WTC11 (cell line): ENCODE data around the gene TRIM23.

Experiments used
- CTCF ChIP-seq: fragments of 200-600 bp; IDR thresholded peaks from 2 replicates; pipeline ENCODE4 v1.8.0; 2022; ENCODE audit warnings: antibody characterized with exemption
- E2F4 ChIP-seq: sonication (generic); formaldehyde crosslinking; IDR thresholded peaks from 2 replicates; pipeline ENCODE4 v1.8.1; 2022; ENCODE audit warnings: low read depth, mild to moderate bottlenecking, moderate library complexity, missing genetic modification reagents, borderline replicate concordance
- ELF4 ChIP-seq: sonication (generic); formaldehyde crosslinking; IDR thresholded peaks from 2 replicates; pipeline ENCODE4 v1.8.1; 2022; ENCODE audit warnings: low read depth, mild to moderate bottlenecking, moderate library complexity, missing genetic modification reagents
- FOXK1 ChIP-seq: sonication (generic); formaldehyde crosslinking; IDR thresholded peaks from 2 replicates; pipeline ENCODE4 v1.8.0; 2022; ENCODE audit warnings: mild to moderate bottlenecking, moderate library complexity, missing genetic modification reagents
- HMGA2 ChIP-seq: fragments of 250-450 bp; sonication (Bioruptor Pico); IDR thresholded peaks from 2 replicates; pipeline ENCODE4 v1.4.0; 2021; ENCODE audit warnings: mild to moderate bottlenecking, moderate library complexity
- JUN ChIP-seq: sonication (generic); formaldehyde crosslinking; IDR thresholded peaks from 2 replicates; pipeline ENCODE4 v1.8.0; 2023; ENCODE audit warnings: mild to moderate bottlenecking, missing genetic modification reagents
- RELA ChIP-seq: sonication (generic); formaldehyde crosslinking; IDR thresholded peaks from 2 replicates; pipeline ENCODE4 v1.8.1; 2022; ENCODE audit warnings: missing genetic modification reagents, mild to moderate bottlenecking, borderline replicate concordance
- TCF7 ChIP-seq: sonication (generic); formaldehyde crosslinking; IDR thresholded peaks from 2 replicates; pipeline ENCODE4 v1.8.0; 2022; ENCODE audit warnings: mild to moderate bottlenecking, low read depth, missing genetic modification reagents, moderate library complexity
- ZNF138 ChIP-seq: sonication (generic); formaldehyde crosslinking; conservative IDR thresholded peaks from 2 replicates; pipeline ENCODE4 v1.8.1; 2022; ENCODE audit warnings: mild to moderate bottlenecking, moderate library complexity, missing genetic modification reagents
- ZNF232 ChIP-seq: sonication (generic); formaldehyde crosslinking; IDR thresholded peaks from 2 replicates; pipeline ENCODE4 v1.8.0; 2022; ENCODE audit warnings: mild to moderate bottlenecking, missing genetic modification reagents
- ZNF396 ChIP-seq: fragments of 250-450 bp; sonication (Bioruptor Pico); IDR thresholded peaks from 2 replicates; pipeline ENCODE4 v1.8.0; 2021; ENCODE audit warnings: mild to moderate bottlenecking, moderate library complexity, borderline replicate concordance
- ZNF416 ChIP-seq: fragments of 250-450 bp; sonication (Bioruptor Pico); IDR thresholded peaks from 2 replicates; pipeline ENCODE4 v1.9.0; 2021; ENCODE audit warnings: mild to moderate bottlenecking, inconsistent platforms
- ZNF512 ChIP-seq: sonication (generic); formaldehyde crosslinking; IDR thresholded peaks from 2 replicates; pipeline ENCODE4 v1.8.1; 2022; ENCODE audit warnings: missing genetic modification reagents, borderline replicate concordance
- ZSCAN18 ChIP-seq: fragments of 250-450 bp; sonication (Bioruptor Pico); IDR thresholded peaks from 2 replicates; pipeline ENCODE4 v2.1.2; 2022; ENCODE audit warnings: mild to moderate bottlenecking, moderate library complexity

GRCh38 chr5:65611524-65611923 lies 12.6 kb downstream of the TRIM23 start:
- TF ChIP-seq CTCF: no peak
- no peak for TF ChIP-seq ZNF232
- no peak for TF ChIP-seq TCF7 (CRISPR knock-in tag)
- no peak for TF ChIP-seq ZNF512 (CRISPR knock-in tag)
- no peak for TF ChIP-seq HMGA2 (CRISPR knock-in tag)
- no peak for TF ChIP-seq ELF4 (CRISPR knock-in tag)
- TF ChIP-seq RELA: no peak
- TF ChIP-seq ZNF396 (CRISPR knock-in tag): no peak
- no peak for TF ChIP-seq JUN (CRISPR knock-in tag)
- no peak for TF ChIP-seq ZNF138 (CRISPR knock-in tag)
- no peak for TF ChIP-seq ZSCAN18 (CRISPR knock-in tag)
- no peak for TF ChIP-seq FOXK1
- no peak for TF ChIP-seq ZNF416
- TF ChIP-seq E2F4: no peak
